Measurements from ENCODE around the gene SHISAL2A.

Gene SHISAL2A
- 18.8 to 19.8 reads per million in 2 donors for total RNA-seq

GRCh38 chr1:52632732-52633290 is at the start of gene SHISAL2A:
Gene SHISAL2A (plus strand): TSS chr1:52633168. CDS start chr1:52633494, 326 bp downstream.
- peak; percentile 59 for DNase-seq

GRCh38 chr1:52585474-52585873 is 47.5 kb upstream of the SHISAL2A start:
- DNase-seq: no peak

DNA sequence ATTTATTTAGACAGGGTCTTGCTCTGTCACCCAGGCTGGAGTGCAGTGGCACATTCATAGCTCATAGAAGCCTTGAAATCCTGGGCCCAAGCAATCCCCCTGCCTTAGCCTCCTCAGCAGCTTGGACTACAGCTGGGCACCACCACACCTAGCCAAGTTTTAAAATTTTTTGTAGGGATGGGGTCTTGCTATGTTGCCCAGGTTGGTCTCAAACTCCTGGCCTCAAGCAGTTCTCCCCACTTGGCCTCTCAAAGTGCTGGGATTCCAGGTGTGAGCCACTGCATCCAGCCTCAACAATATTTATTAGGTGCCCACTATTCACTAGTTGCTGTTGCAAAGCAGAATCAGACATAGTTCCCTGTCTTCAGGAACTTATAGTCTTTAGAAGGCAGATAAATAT is 44.9 kb upstream of the SHISAL2A start:
- DNase-seq: no peak

DNA sequence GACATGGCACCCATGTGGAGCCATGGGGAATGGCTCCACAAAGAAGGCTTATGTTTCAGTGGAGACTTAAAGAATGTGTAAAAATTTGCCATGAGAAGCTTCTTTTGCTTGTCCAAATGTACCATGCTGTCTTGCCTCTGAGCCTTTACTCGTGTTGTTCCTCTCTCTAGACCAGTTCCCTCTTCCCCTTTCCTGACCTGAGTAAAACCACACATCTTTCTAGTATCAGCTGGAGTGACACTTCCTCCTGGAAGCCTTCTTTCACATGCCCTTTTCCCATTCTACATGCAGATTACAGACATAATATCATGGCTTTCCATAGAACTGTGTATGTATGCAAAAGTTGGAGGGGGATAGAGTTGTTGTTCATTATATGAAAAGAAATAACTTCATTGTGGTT is 44.4 kb upstream of the SHISAL2A start:
- no peak for DNase-seq

DNA sequence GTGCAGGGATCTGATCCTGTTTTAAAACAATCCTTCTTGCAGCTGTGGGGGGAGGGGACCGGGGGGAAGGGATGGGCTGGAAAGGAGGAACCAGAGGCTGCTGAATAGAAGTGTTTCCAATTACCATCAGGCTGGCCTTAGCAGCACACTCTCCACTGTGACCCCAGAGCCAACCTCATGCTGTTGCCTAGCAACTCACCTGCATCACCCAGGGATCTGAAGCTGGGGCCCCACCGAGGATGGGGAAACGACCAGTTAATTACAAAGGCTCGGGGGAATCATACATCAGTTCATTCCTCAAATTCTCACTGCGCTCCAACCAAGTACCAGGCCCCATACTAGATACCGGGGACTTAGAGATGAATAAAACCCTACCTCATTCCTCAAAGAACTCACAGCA is 42.7 kb upstream of the SHISAL2A start:
- no peak for DNase-seq

GRCh38 chr1:52592637-52593323 is 40.2 kb upstream of the SHISAL2A start:
- no peak for DNase-seq

- no peak for DNase-seq
Observed at GRCh38 chr1:52593495-52593894, 39.5 kb upstream of the SHISAL2A start.

- DNase-seq: no peak
Observed at GRCh38 chr1:52595061-52595460, 37.9 kb upstream of the SHISAL2A start.

GRCh38 chr1:52597912-52598311 is 35.1 kb upstream of the SHISAL2A start:
- no peak for DNase-seq

DNA sequence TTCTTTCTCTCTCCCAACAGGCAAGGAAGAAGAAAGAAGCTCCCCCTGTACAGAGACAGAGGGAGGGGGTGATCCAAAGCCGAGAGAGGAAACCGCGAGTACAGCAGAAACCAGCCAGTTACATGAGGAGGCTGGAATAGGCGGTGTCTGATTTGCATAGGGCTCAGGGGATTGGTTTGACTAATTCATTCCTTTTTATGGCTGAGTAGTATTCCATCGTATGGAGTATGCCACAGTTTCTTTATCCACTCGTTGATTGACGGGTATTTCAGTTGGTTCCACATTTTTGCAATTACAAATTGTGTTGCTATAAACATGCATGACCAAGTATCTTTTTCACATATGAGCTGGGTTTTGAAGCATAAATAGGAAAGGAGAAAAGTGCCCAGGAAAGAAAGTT is 34.2 kb upstream of the SHISAL2A start:
- DNase-seq: no peak

- DNase-seq: no peak
Observed at GRCh38 chr1:52599236-52599635, 33.7 kb upstream of the SHISAL2A start.

DNA sequence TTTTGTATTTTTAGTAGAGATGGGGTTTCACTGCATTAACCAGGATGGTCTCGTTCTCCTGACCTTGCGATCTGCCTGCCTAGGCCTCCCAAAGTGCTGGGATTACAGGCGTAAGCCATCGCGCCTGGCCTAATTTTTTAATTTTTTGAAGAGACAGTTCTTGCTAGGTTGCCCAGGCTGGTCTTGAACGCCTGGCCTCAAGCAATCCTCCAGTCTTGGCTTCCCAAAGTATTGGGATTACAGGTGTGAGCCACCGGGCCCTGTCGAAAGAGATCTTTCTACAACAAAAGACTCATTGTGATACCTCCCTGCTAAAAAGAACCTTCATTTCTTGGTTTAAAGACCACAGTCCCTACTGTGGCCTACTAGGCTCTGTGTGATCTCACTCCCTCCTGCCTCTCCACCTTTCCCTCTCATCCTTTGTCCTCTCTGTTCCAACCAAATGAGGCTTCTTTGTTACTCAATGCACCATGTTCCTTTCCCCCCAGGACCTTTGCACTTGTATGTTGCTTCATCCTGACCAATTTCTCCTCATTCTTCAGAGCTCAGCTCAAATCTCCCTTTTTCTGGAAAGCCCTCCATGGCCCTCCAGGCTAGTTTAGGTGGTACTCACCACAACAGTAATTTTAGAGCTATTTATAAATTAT is 32.3 kb upstream of the SHISAL2A start:
- no peak for DNase-seq

GRCh38 chr1:52601519-52601918 is 31.4 kb upstream of the SHISAL2A start:
- no peak for DNase-seq

- peak; percentile 58 for DNase-seq
Observed at GRCh38 chr1:52601991-52602855, 30.7 kb upstream of the SHISAL2A start, which contains the start of gene GPX7. Gene GPX7 (plus strand): TSS chr1:52602371. CDS start chr1:52602410, 39 bp downstream.

DNA sequence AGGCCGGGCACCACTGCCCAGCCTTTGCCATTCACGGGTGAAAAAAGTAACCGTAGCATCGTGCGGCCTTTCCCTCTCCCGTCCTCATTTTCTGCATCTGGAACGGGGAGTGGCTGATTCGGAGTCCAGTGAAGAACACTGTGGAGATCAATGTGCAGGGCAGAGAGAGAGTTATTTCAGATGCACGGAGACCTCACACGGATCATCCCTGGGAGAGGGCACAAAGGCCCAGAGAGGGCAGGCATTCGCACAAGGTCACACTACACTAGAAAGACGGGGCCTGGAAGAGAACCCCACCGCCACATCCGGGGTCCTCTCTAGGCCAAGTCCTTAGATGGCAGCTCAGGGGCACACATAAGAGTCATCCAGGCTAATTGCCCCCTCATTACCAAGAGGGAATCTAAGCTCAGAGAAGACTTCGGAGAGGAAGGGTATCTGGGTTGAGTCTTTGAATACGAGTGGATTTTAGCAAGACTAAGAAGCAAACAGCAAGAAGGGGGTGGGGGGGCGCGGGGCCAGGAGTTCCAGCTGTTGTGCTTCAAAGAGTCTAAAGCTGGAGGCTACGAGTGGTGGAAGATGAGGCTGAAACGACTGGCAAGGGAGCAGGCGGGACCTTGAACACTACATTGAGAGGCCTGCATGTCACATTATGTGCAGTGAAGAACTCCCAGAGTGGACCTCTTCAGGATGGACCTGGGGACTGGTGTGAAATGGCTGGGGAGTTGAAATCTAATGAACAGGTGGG is 29.9 kb upstream of the SHISAL2A start:
- DNase-seq: no peak

DNA sequence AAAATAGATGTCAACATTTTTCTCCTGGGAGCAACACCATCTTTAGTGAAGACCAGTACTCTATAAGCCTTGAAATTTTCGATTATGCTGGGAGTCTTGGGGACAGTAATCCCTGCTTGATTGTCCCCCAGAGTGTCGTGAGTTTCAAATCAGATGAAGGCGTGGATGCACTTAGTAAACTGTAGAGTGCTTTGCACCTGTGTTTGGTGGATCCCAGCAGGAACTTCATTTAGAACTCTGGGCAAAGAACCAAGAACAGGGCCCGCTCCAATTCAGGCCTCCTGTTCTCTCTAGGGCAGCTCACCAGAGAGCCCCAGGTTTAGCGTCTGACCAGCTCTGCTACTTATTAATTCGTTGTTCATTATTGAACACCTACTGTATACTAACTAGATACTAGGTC is 29.3 kb upstream of the SHISAL2A start:
- DNase-seq: no peak

DNA sequence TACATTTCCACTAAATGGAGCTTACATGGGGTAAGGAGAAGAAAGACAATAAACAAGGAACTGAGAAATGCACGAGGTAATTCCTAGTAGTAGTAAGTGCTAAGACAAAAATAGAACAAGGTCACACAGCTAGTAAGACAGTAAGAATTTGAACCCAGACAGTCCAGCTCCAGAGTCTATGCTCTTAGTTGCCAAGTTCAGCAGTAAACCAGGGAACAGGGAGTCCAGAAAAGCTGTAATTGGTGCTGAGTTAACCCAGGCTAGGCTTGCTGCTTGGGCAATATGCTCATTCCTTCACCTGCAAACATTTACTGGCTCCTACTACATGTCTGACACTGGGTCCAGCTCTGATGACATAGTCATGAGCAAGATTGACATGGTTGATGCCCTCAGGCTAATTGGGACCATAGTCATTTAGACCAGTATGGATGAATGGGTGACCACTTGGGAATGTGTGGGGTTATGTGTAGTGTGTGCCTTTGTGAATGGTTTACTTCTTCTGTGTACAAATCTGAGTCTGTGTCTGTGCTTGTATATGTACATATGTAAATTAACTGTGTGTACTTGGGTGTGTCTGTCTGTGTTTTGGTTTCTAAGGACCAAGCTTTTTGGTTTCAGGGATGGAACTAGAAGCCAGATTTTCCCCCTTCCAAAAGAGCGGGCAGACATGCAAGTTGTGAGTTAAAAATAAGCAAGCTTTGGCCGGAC is 28.8 kb upstream of the SHISAL2A start:
- DNase-seq: no peak

- DNase-seq: no peak
Observed at GRCh38 chr1:52613636-52614373, 19.2 kb upstream of the SHISAL2A start.

GRCh38 chr1:52614671-52615070 is 18.3 kb upstream of the SHISAL2A start:
- no peak for DNase-seq

DNA sequence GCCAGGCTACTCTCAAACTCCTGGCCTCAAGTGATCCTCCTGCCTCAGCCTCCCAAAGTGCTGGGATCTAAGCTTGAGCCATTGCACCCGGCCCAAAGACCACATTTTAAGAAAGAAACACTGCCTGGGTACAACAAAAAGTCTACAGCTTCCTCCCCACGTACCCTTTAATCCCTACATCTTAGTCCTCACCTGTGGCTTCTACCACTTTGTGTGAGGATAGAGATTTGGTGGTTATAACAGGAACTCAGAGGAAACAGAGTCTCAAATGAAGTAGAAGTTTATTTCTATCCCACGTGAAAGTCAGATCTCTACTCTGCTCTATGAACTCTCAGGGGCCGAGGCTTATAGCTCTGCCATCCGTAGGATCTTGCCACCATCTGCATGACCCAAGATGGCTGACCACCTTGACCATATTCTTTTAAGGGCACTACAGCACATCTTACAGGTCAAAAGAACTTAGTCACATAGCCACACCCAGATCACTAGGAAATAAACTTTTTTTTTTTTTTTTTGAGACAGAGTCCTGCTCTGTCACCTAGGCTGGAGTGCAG is 17.4 kb upstream of the SHISAL2A start:
- no peak for DNase-seq

DNA sequence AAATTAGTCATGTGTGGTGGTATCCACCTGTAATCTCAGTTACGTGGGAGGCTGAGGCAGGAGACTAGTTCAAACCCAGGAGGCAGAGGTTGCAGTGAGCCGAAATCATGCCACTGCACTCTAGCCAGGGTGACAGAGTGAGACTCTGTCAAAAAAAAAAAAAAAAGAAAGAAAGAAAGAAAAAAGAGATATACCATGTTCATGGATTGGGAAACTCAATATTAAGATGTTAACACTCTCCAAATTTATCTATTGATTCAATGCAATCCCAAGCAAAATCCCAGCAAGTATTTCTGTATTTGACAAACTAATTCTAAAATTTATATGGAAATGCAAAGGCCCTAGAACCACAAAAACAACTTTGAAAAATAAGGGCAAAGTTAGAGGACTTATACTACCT is 11.0 kb upstream of the SHISAL2A start:
- no peak for DNase-seq
